ENCODE measurements around the gene HECW1.
A peak's percentile ranks its signal among the peaks of the same experiment; 100 is the strongest.

Gene HECW1

DNA sequence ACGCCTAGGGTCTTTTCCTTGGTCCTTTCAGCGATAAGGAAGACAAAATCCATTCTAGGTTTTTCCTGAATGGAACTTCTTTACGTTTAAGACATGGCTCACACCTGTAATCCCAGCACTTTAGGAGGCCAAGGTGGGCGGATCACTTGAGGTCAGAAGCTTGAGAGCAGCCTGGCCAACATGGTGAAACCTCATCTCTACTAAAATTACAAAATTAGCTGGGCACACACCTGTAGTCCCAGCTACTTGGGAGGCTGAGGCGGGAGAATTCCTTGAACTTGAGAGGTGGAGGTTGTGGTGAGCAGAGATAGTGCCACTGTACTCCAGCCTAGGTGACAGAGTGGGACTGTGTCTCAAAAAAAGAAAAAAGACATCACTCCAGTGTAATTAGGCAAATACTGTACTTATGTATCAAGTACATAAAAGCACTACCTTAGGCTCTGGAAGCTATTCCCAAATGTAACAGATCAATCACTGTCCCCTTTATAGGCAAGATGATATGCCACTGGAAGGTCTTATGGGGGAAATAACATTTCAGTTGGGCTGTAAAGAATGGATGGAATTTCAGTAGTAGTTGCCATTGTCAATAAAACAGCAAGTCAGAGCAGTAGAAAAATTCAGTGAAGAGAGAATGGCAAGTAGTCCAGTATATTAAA, 476.2 kb downstream of the HECW1 start:
- Histone ChIP-seq H3K4me3 (ENCODE audit: low read depth, low read length) (no peak overlapping the region), H3K36me3 (ENCODE audit: control insufficient read depth in 2 of 2, insufficient read depth in 1 of 2, low read length in 2 of 2) (no peaks in the 10 kb centered on the region), H3K4me1 (ENCODE audit: control insufficient read depth, insufficient read depth, low read length) (peaks cover 32% of the 10 kb centered on the region), H3K27ac (ENCODE audit: extremely low read depth, low read depth, low read length) (no peak overlapping the region), H3K9me3 (ENCODE audit: control insufficient read depth, insufficient read depth, low read depth, low read length) (no peaks in the 10 kb centered on the region)
- ChIA-PET CTCF (interaction anchor here (1.5 to 3.1 kb wide), 2 partner anchors 111 to 251 kb away, joined by 4 to 12 read pairs; no protein-coding TSS in a partner anchor), POLR2A (no interaction called here)
- TF ChIP-seq ZNF514 (tag by site-specific recombination; IDR thresholded peaks at IDR 0.05) (no peak), ZNF404 (tag by site-specific recombination; IDR thresholded peaks at IDR 0.05) (no peak), ZNF175 (tag by site-specific recombination; IDR thresholded peaks at IDR 0.05) (no peak), ZEB2 (tag by site-specific recombination; IDR thresholded peaks at IDR 0.05) (no peak), ZBTB21 (tag by site-specific recombination; IDR thresholded peaks at IDR 0.05) (no peak), ZNF335 (tag by site-specific recombination; conservative IDR thresholded peaks at IDR 0.05) (no peak), ZNF391 (tag by site-specific recombination; IDR thresholded peaks at IDR 0.05; ENCODE audit: borderline replicate concordance, low read depth) (no peak), REPIN1 (tag by site-specific recombination; IDR thresholded peaks at IDR 0.05; ENCODE audit: low read depth) (no peak), ZNF202 (tag by site-specific recombination; IDR thresholded peaks at IDR 0.05; ENCODE audit: borderline replicate concordance) (no peak), ZNF549 (tag by site-specific recombination; IDR thresholded peaks at IDR 0.05) (no peak), KLF9 (tag by site-specific recombination; IDR thresholded peaks at IDR 0.05; ENCODE audit: low read depth) (no peak), ZNF132 (tag by site-specific recombination; IDR thresholded peaks at IDR 0.05; ENCODE audit: borderline replicate concordance) (no peak), OSR2 (tag by site-specific recombination; IDR thresholded peaks at IDR 0.05) (peak; percentile 86), ZFHX2 (tag by site-specific recombination; conservative IDR thresholded peaks at IDR 0.05) (no peak), ZNF654 (tag by site-specific recombination; IDR thresholded peaks at IDR 0.05; ENCODE audit: low read depth) (no peak), ZNF571 (tag by site-specific recombination; IDR thresholded peaks at IDR 0.05) (no peak), ZNF843 (tag by site-specific recombination; IDR thresholded peaks at IDR 0.05) (peak; percentile 47; the same call in 1 of the 2 replicates), ZNF211 (tag by site-specific recombination; IDR thresholded peaks at IDR 0.05; ENCODE audit: low read depth) (no peak), ZNF555 (tag by site-specific recombination; conservative IDR thresholded peaks at IDR 0.05) (no peak), SCRT1 (tag by site-specific recombination; IDR thresholded peaks at IDR 0.05; ENCODE audit: borderline replicate concordance) (peak; percentile 70), ZNF341 (tag by site-specific recombination; IDR thresholded peaks at IDR 0.05; ENCODE audit: low read depth) (no peak), CTCF (tag by site-specific recombination; IDR thresholded peaks at IDR 0.05) (no peak), BCL11A (tag by site-specific recombination; IDR thresholded peaks at IDR 0.05; ENCODE audit: low read depth) (no peak), SETDB1 (IDR thresholded peaks at IDR 0.05; ENCODE audit: insufficient read length, low read length) (no peak), SP2 (tag by site-specific recombination; IDR thresholded peaks at IDR 0.05) (no peak), RBAK (tag by site-specific recombination; IDR thresholded peaks at IDR 0.05) (no peak), KLF8 (tag by site-specific recombination; IDR thresholded peaks at IDR 0.05) (no peak)
- TF ChIP-seq, protein P1, sequence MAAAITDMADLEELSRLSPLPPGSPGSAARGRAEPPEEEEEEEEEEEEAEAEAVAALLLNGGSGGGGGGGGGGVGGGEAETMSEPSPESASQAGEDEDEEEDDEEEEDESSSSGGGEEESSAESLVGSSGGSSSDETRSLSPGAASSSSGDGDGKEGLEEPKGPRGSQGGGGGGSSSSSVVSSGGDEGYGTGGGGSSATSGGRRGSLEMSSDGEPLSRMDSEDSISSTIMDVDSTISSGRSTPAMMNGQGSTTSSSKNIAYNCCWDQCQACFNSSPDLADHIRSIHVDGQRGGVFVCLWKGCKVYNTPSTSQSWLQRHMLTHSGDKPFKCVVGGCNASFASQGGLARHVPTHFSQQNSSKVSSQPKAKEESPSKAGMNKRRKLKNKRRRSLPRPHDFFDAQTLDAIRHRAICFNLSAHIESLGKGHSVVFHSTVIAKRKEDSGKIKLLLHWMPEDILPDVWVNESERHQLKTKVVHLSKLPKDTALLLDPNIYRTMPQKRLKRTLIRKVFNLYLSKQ (tag by site-specific recombination; IDR thresholded peaks at IDR 0.05; ENCODE audit: borderline replicate concordance): no peak
- TF ChIP-seq, protein P2, sequence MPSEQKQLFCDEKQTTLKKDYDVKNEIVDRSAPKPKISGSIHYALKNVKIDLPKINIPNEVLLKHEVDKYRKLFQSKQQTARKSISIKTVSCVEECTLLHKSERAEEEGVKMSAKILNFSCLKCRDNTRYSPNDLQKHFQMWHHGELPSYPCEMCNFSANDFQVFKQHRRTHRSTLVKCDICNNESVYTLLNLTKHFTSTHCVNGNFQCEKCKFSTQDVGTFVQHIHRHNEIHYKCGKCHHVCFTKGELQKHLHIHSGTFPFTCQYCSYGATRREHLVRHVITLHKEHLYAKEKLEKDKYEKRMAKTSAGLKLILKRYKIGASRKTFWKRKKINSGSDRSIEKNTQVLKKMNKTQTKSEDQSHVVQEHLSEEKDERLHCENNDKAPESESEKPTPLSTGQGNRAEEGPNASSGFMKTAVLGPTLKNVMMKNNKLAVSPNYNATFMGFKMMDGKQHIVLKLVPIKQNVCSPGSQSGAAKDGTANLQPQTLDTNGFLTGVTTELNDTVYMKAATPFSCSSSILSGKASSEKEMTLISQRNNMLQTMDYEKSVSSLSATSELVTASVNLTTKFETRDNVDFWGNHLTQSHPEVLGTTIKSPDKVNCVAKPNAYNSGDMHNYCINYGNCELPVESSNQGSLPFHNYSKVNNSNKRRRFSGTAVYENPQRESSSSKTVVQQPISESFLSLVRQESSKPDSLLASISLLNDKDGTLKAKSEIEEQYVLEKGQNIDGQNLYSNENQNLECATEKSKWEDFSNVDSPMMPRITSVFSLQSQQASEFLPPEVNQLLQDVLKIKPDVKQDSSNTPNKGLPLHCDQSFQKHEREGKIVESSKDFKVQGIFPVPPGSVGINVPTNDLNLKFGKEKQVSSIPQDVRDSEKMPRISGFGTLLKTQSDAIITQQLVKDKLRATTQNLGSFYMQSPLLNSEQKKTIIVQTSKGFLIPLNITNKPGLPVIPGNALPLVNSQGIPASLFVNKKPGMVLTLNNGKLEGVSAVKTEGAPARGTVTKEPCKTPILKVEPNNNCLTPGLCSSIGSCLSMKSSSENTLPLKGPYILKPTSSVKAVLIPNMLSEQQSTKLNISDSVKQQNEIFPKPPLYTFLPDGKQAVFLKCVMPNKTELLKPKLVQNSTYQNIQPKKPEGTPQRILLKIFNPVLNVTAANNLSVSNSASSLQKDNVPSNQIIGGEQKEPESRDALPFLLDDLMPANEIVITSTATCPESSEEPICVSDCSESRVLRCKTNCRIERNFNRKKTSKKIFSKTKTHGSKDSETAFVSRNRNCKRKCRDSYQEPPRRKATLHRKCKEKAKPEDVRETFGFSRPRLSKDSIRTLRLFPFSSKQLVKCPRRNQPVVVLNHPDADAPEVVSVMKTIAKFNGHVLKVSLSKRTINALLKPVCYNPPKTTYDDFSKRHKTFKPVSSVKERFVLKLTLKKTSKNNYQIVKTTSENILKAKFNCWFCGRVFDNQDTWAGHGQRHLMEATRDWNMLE (tag by site-specific recombination; conservative IDR thresholded peaks at IDR 0.05; ENCODE audit: low read depth): no peak
- TF ChIP-seq, protein P3, sequence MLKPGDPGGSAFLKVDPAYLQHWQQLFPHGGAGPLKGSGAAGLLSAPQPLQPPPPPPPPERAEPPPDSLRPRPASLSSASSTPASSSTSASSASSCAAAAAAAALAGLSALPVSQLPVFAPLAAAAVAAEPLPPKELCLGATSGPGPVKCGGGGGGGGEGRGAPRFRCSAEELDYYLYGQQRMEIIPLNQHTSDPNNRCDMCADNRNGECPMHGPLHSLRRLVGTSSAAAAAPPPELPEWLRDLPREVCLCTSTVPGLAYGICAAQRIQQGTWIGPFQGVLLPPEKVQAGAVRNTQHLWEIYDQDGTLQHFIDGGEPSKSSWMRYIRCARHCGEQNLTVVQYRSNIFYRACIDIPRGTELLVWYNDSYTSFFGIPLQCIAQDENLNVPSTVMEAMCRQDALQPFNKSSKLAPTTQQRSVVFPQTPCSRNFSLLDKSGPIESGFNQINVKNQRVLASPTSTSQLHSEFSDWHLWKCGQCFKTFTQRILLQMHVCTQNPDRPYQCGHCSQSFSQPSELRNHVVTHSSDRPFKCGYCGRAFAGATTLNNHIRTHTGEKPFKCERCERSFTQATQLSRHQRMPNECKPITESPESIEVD (tag by site-specific recombination; IDR thresholded peaks at IDR 0.05): peak; percentile 53
